IPS-15b (cell line): ENCODE data around the gene MMP24.

Experiments used
- H3K27me3 ChIP-seq: one replicate; pipeline ENCODE4 v1.6.1; 2013; ENCODE audit warnings: low read length; ENCODE audit not compliant: control insufficient read depth, insufficient read depth
- H3K36me3 ChIP-seq: one replicate; pipeline ENCODE4 v1.6.1; 2013; ENCODE audit warnings: low read length; ENCODE audit not compliant: control insufficient read depth, insufficient read depth
- H3K4me1 ChIP-seq: one replicate; pipeline ENCODE4 v1.6.1; 2013; ENCODE audit warnings: mild to moderate bottlenecking, low read length; ENCODE audit not compliant: control insufficient read depth, insufficient read depth
- H3K4me3 ChIP-seq: one replicate; pipeline ENCODE4 v1.5.1; 2013; ENCODE audit warnings: low read depth, low read length
- H3K9ac ChIP-seq: one replicate; pipeline ENCODE4 v1.6.1; 2013; ENCODE audit warnings: low read depth, mild to moderate bottlenecking, low read length
- H3K9me3 ChIP-seq: one replicate; pipeline ENCODE4 v1.6.1; 2013; ENCODE audit warnings: mild to moderate bottlenecking, low read length; ENCODE audit not compliant: control insufficient read depth, insufficient read depth

MMP24 gene

GRCh38 chr20:35225319-35226125 is 968 bp upstream of the MMP24 start:
- Histone ChIP-seq H3K4me3 (peak overlapping the region; percentile 55), H3K9ac (no peak overlapping the region), H3K36me3 (no peaks in the 10 kb centered on the region), H3K4me1 (peaks cover 19% of the 10 kb centered on the region), H3K27me3 (no peaks in the 10 kb centered on the region), H3K9me3 (peaks cover 5% of the 10 kb centered on the region)

- H3K4me3 ChIP-seq: peak overlapping the region; percentile 72
- H3K9ac ChIP-seq: no peak overlapping the region
- H3K9me3 ChIP-seq: peaks cover 5% of the 10 kb centered on the region
- peaks cover 16% of the 10 kb centered on the region for H3K4me1 ChIP-seq
- no peaks in the 10 kb centered on the region for H3K36me3 ChIP-seq
- H3K27me3 ChIP-seq: no peaks in the 10 kb centered on the region
Observed at GRCh38 chr20:35226884-35227681, 593 bp downstream of the MMP24 start.

DNA sequence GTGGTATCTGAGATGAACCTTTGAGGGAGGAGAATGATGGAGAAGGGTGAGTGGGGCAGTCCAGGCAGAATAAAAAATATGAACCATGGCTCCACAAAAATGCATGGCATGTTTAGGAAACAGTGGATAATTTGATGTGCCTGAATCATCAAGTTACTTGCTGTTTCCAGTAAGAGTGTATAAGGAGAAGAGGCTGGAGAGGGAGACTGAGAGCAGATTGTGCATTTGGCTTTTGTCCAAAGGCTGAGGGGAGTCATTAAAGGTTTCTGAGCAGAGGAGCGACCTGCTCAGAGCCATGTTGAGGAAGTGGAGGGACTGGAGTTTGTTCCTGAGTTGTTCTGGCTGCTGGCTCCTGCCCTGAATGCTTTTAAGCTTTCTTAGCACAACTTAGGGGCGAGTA is 6.1 kb downstream of the MMP24 start:
- Histone ChIP-seq H3K9ac (no peak overlapping the region), H3K36me3 (no peaks in the 10 kb centered on the region), H3K27me3 (no peaks in the 10 kb centered on the region), H3K9me3 (no peaks in the 10 kb centered on the region), H3K4me1 (peaks cover 3% of the 10 kb centered on the region), H3K4me3 (no peak overlapping the region)

DNA sequence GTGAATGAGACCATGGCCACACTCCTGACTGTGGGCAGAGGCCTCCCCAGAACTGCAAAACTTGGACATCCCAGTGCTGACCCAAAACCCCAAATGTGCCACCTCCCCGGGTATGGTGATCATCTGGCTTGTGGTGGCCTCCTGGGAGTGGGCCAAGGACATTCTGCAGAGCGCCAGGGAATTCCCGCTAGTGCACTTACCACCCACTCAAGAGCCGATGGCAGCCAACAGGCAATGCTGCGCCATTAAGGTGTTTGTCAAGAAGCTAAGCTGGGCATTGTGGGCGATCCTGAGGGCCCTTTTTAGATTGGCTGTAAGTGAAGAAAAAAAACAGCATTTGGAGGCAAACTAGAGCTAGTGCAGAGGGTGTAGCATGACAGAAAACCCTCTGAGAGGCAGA is 9.4 kb downstream of the MMP24 start:
- Histone ChIP-seq H3K9me3 (no peaks in the 10 kb centered on the region), H3K27me3 (no peaks in the 10 kb centered on the region), H3K9ac (no peak overlapping the region), H3K4me1 (peaks cover 6% of the 10 kb centered on the region), H3K4me3 (no peak overlapping the region), H3K36me3 (no peaks in the 10 kb centered on the region)

DNA sequence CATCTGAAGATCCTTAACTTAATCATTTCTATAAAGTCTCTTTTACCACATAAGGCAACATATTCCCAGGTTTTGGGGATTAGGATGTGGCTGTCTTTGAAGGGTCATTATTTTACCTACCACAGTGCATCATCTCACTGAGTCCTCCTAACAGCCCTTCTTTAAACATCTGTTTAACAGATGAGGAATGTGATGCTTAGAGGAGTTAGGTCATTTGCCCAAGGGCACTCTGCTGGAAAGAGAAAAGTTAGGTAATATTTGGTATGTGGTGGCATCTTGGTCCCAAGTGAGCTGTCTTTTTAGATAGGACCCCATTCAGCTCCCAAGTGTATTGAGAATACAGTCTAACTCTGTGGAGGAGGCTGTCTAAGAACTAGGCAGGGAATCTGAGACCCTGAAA is 11.0 kb downstream of the MMP24 start:
- no peaks in the 10 kb centered on the region for H3K9me3 ChIP-seq
- no peaks in the 10 kb centered on the region for H3K36me3 ChIP-seq
- no peak overlapping the region for H3K9ac ChIP-seq
- no peaks in the 10 kb centered on the region for H3K27me3 ChIP-seq
- H3K4me3 ChIP-seq: no peak overlapping the region
- H3K4me1 ChIP-seq: peaks cover 9% of the 10 kb centered on the region

DNA sequence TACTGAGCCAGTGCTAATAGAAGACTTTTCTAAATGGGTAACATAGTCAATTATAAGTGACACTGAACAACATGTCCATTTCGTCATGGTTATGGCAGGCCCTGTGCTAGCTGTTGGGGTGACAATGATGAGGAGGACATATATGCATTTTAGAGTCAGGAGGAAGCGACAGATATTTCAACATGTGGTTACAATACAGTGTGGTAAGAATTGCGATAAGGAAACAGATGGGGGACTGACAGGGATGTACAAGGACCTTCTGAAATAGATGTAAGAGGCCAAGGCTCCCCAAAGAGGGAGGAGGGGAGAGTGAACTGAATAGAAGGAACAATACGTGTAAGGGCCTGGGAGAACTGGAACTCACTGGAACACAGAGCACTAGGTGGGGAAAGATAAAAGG is 11.7 kb downstream of the MMP24 start:
- Histone ChIP-seq H3K9me3 (no peaks in the 10 kb centered on the region), H3K36me3 (no peaks in the 10 kb centered on the region), H3K4me1 (peaks cover 9% of the 10 kb centered on the region), H3K9ac (no peak overlapping the region), H3K4me3 (no peak overlapping the region), H3K27me3 (no peaks in the 10 kb centered on the region)

GRCh38 chr20:35238735-35239134 is 12.2 kb downstream of the MMP24 start:
- H3K27me3 ChIP-seq: no peaks in the 10 kb centered on the region
- H3K4me1 ChIP-seq: peaks cover 9% of the 10 kb centered on the region
- H3K36me3 ChIP-seq: no peaks in the 10 kb centered on the region
- H3K9ac ChIP-seq: no peak overlapping the region
- no peaks in the 10 kb centered on the region for H3K9me3 ChIP-seq
- H3K4me3 ChIP-seq: no peak overlapping the region

GRCh38 chr20:35240083-35240810 is 13.8 kb downstream of the MMP24 start:
- Histone ChIP-seq H3K9me3 (no peaks in the 10 kb centered on the region), H3K4me3 (no peak overlapping the region), H3K9ac (no peak overlapping the region), H3K27me3 (no peaks in the 10 kb centered on the region), H3K4me1 (peaks cover 9% of the 10 kb centered on the region), H3K36me3 (no peaks in the 10 kb centered on the region)

GRCh38 chr20:35240811-35241293 is 14.4 kb downstream of the MMP24 start:
- Histone ChIP-seq H3K4me3 (no peak overlapping the region), H3K9me3 (no peaks in the 10 kb centered on the region), H3K9ac (no peak overlapping the region), H3K36me3 (no peaks in the 10 kb centered on the region), H3K4me1 (peaks cover 9% of the 10 kb centered on the region), H3K27me3 (no peaks in the 10 kb centered on the region)

GRCh38 chr20:35243317-35243716 is 16.8 kb downstream of the MMP24 start:
- Histone ChIP-seq H3K36me3 (peaks cover 5% of the 10 kb centered on the region), H3K9me3 (no peaks in the 10 kb centered on the region), H3K4me3 (no peak overlapping the region), H3K27me3 (no peaks in the 10 kb centered on the region), H3K9ac (no peak overlapping the region), H3K4me1 (peaks cover 9% of the 10 kb centered on the region)

- Histone ChIP-seq H3K9me3 (no peaks in the 10 kb centered on the region), H3K36me3 (peaks cover 5% of the 10 kb centered on the region), H3K4me3 (no peak overlapping the region), H3K27me3 (no peaks in the 10 kb centered on the region), H3K9ac (no peak overlapping the region), H3K4me1 (peaks cover 7% of the 10 kb centered on the region)
Observed at GRCh38 chr20:35243986-35244385, 17.5 kb downstream of the MMP24 start.
